Measurements from ENCODE around the gene TNS2.

DNA sequence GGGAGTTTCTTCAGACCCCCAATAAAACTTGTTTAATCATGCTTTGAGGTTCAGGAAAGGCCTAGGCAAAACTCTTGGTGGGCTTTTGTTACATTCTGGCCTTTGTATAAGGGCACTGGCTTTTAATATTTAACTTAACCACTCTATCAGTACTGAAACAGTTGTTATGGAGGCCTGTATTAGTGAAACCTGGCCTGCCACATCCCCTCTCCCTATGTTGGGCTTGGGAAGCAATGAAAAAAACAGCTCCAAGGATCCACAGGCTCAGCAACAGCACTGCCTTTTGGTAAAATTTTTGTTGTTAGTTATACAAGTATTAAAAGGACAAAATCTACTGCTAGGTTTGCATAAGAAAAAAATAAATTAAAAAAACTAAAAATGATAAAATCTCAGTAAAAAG, 64.1 kb downstream of the TNS2 start:
- TF ChIP-seq, protein P1, sequence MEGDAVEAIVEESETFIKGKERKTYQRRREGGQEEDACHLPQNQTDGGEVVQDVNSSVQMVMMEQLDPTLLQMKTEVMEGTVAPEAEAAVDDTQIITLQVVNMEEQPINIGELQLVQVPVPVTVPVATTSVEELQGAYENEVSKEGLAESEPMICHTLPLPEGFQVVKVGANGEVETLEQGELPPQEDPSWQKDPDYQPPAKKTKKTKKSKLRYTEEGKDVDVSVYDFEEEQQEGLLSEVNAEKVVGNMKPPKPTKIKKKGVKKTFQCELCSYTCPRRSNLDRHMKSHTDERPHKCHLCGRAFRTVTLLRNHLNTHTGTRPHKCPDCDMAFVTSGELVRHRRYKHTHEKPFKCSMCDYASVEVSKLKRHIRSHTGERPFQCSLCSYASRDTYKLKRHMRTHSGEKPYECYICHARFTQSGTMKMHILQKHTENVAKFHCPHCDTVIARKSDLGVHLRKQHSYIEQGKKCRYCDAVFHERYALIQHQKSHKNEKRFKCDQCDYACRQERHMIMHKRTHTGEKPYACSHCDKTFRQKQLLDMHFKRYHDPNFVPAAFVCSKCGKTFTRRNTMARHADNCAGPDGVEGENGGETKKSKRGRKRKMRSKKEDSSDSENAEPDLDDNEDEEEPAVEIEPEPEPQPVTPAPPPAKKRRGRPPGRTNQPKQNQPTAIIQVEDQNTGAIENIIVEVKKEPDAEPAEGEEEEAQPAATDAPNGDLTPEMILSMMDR (IDR thresholded peaks at IDR 0.05) = no peak
- TF ChIP-seq POLR2AphosphoS5 (IDR thresholded peaks at IDR 0.05) (no peak), POLR2A (IDR thresholded peaks at IDR 0.05) (no peak)

All from transverse colon (tissue), 4 donors.